ENCODE data around the gene MALSU1. TPM values are rescaled to one million over a fixed set of nuclear protein-coding genes. Genes with fewer than 3 reads are reported as not detected.

MALSU1 gene
- total RNA-seq, 3 donors from 2014 or later (not counting 1 experiment from before 2014, with no cell fraction given), result 23.4 to 31.8 (median 26.3) TPM

GRCh38 chr7:23357190-23358093, 58.3 kb downstream of the MALSU1 start:
- Mint-ChIP-seq H3K36me3 (no peaks in the 10 kb centered on the region), H3K4me1 (no peaks in the 10 kb centered on the region), H3K4me3 (no peak overlapping the region), H3K27me3 (ENCODE audit: low read depth in 2 of 2) (peaks cover 6 to 14% of the 10 kb centered on the region in 2 donors), H3K9me3 (no peaks in the 10 kb centered on the region), H3K27ac (no peak overlapping the region)
- Histone ChIP-seq H3K9me3 (ENCODE audit: control insufficient read depth, insufficient read depth, low read length) (no peaks in the 10 kb centered on the region), H3K4me1 (ENCODE audit: control insufficient read depth, insufficient read depth, low read length) (no peaks in the 10 kb centered on the region), H3K27ac (ENCODE audit: low read length) (no peak overlapping the region), H3K36me3 (ENCODE audit: control insufficient read depth, insufficient read depth, low read length) (no peaks in the 10 kb centered on the region), H3K27me3 (ENCODE audit: control insufficient read depth, insufficient read depth, low read length) (no peaks in the 10 kb centered on the region), H3K4me3 (ENCODE audit: low read length) (no peak overlapping the region)
- ATAC-seq, result peak in 1 of 3 donors; percentile 33
- intact Hi-C loops (cut with micrococcal nuclease), result no loop called here
- 26% methylated on average over 4 of the region's 6 CpGs for WGBS (ENCODE audit: insufficient coverage)
- TF ChIP-seq, protein P1, sequence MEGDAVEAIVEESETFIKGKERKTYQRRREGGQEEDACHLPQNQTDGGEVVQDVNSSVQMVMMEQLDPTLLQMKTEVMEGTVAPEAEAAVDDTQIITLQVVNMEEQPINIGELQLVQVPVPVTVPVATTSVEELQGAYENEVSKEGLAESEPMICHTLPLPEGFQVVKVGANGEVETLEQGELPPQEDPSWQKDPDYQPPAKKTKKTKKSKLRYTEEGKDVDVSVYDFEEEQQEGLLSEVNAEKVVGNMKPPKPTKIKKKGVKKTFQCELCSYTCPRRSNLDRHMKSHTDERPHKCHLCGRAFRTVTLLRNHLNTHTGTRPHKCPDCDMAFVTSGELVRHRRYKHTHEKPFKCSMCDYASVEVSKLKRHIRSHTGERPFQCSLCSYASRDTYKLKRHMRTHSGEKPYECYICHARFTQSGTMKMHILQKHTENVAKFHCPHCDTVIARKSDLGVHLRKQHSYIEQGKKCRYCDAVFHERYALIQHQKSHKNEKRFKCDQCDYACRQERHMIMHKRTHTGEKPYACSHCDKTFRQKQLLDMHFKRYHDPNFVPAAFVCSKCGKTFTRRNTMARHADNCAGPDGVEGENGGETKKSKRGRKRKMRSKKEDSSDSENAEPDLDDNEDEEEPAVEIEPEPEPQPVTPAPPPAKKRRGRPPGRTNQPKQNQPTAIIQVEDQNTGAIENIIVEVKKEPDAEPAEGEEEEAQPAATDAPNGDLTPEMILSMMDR (IDR thresholded peaks at IDR 0.05), result peak; percentile 36
- DNase-seq, result peak in 1 of 2 donors; percentile 50

DNA sequence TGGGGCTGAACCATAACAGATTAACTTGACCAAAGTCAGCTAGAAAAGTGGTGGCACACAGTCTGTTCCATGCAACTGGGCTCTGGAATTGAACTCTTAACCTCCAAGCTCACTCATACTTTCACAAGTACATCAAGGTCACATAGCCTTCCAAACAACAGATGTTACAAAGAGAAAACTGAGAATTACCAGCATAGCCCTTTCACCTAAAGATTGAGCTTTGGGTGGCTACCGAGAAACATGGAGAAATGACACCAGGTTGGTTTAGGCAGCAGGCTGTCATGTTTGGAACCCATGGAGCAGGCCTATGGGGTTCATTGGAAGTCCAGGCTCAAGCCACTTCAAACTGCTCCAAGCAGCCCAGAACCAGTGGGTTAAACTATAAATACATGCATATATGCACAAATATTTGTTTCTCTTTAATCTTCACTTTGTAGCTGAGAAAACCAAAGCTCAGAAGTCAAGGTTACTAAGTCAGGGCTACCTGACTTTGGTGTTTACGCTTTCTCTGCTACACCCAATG, 59.1 kb downstream of the MALSU1 start:
- no peak overlapping the region for H3K4me3 ChIP-seq (ENCODE audit: low read length)
- H3K27me3 ChIP-seq (ENCODE audit: control insufficient read depth, insufficient read depth, low read length), result no peaks in the 10 kb centered on the region
- Mint-ChIP-seq H3K4me3 (no peak overlapping the region), H3K36me3 (no peaks in the 10 kb centered on the region), H3K9me3 (no peaks in the 10 kb centered on the region), H3K27ac (no peak overlapping the region), H3K4me1 (no peaks in the 10 kb centered on the region), H3K27me3 (ENCODE audit: low read depth in 2 of 2) (peaks cover 6 to 14% of the 10 kb centered on the region in 2 donors)
- DNase-seq, result no peak
- H3K27ac ChIP-seq (ENCODE audit: low read length), result no peak overlapping the region
- no peaks in the 10 kb centered on the region for H3K36me3 ChIP-seq (ENCODE audit: control insufficient read depth, insufficient read depth, low read length)
- TF ChIP-seq, protein P1 (IDR thresholded peaks at IDR 0.05), result no peak
- intact Hi-C loops (cut with micrococcal nuclease), result no loop called here
- H3K4me1 ChIP-seq (ENCODE audit: control insufficient read depth, insufficient read depth, low read length), result no peaks in the 10 kb centered on the region
- no peak for ATAC-seq
- WGBS (ENCODE audit: insufficient coverage), result 100% methylated on average over 2 of the region's 2 CpGs
- H3K9me3 ChIP-seq (ENCODE audit: control insufficient read depth, insufficient read depth, low read length), result no peaks in the 10 kb centered on the region

Other genes with a start within 250 kb of the MALSU1 start
- 10 to 100 TPM; 13.9 to 19.1 (median 14.5) TPM for gene KLHL7, start 193.6 kb upstream of the MALSU1 start, total RNA-seq
- gene NUP42, start 117.3 kb upstream of the MALSU1 start, total RNA-seq, result 10 to 100 TPM; 37.5 to 41.6 (median 40.2) TPM
- gene GPNMB, start 52.6 kb upstream of the MALSU1 start, total RNA-seq, result not detected
- gene IGF2BP3, start 171.2 kb downstream of the MALSU1 start, total RNA-seq, result 1 to 10 TPM in 2 of 3 donors, not detected in 1; 1.4 to 2.9 TPM
- 100 to 1,000 TPM; 269 to 385 (median 324) TPM for gene TRA2A, start 232.6 kb downstream of the MALSU1 start, total RNA-seq